HT-29 (cell line): ENCODE measurements around the gene SLC13A3. TPM values are rescaled to one million over a fixed set of nuclear protein-coding genes. Genes with fewer than 3 reads are reported as not detected.

ENCODE experiments used
- DNase-seq: peaks from one replicate; pipeline ENCODE4 v3.0.0-alpha.2; 2015; ENCODE audit warnings: low spot score
- total RNA-seq: library from RNA; depleted of rRNA; stranded (reverse); fragments of >200 nt; shearing (Covaris generic); gene quantifications from 2 replicates; pipeline ENCODE4 v1.2.3, GENCODE V29; 2014

Gene SLC13A3
- total RNA-seq, 1 experiment from 2014 or later = not detected

DNA sequence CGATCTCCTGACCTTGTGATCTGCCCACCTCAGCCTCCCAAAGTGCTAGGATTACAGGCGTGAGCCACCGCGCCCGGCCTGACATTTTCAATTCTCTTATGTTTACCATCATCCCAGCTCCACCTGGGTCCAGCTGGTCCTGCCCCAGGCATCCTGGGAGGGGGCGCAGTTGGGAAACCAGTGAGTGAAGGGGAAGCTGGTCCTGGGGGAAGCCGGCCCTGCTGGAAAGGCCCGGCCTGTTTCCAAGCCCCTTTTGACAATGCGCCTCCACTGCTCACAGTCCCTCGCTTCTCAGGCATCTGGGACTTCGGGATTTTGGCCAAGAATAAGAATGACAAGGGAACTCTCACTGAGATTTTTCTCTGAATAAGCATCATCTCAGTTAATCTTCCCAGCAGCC is 14.2 kb downstream of the SLC13A3 start:
- DNase-seq = no peak

DNA sequence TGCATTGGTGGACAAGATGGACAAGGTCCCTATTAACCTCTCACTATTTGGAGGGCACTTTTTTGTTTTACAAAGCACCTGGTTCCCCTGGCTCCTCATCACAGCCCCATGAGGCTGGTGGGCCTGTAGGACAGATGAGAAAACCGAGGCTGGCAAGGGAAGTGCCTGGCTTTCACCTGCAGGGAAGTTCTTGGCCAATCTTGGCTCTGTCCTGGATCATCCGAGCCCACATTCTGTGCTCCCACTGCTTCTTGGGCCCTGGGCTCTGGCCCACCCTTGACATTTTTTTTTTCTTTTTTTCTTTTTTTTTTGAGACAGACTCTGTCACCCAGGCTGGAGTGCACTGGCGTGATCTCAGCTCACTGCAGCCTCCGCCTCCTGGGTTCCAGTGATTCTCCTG is 14.7 kb downstream of the SLC13A3 start:
- DNase-seq = no peak

DNA sequence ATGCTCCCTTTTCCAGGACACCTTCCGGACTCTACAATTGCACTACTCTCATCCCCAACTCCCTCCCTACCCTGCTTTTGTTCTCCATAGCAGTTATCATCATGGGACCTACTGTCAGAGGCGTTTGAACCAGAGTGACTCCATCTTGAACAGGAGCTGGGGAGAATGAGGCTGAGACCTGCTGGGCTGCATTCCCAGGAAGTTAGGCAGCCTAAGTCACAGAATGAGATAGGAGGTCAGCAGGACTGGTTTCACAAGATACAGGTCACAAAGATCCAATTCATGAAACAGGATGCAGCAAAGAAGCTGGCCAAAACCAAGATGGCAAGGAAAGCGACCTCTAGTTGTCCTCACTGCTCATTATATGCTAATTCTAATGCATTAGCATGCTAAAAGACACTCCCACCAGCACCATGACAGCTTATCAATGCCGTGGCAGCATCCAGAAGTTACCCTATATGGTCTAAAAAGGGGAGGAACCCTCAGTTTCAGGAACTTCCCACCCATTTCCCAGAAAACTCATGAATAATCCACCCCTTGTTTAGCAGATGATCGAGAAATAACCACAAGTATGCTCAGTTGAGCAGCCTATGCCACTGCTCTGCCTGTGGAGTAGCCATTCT is 15.6 kb downstream of the SLC13A3 start:
- DNase-seq = no peak

DNA sequence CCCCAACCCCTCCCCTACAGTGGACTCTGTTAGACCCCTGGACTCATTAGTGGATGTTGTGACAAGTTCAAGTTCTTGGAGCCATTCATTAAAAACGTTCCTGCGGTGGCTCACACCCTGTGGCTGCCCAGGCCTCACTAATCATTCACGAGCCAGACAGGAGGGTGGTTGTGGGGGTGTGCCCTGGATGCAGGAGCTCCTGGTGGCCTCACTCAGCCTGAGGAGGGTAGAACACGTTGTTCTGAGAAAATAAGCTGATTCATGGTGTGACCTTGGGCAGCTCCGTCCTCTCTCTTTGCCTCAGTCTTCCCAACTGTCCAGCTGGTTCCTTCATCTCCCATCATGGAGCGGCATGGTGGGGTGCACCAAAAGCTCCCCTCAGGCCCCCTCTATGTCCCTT is 16.7 kb downstream of the SLC13A3 start:
- no peak for DNase-seq

DNA sequence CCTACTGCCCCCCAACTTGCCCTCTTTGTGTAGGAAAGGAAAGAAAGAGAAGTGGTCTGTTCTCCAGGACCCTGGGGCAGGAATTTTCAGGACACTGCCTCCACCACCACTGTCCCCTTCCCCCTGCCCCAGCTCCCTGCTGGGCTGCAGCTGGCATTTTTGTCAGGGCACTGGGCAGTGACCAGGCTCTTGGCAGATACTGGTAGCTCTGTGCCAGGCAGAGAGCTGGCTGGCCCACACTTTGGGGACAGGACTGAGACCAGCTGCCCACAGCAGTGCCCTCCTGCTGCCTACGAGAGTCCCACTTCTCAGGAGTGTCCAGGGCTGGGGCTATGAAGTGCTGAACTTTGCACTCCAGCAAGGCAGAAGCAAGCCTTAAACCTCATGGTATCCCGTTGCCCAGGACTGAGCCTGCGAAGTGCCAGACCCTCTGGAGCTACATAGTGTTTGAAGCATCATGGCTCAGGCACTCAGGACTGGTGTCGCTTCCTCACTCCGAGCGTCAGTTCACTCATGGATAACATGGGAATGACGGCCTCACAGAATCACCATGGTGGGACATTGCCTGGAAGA is 19.3 kb downstream of the SLC13A3 start:
- no peak for DNase-seq

DNA sequence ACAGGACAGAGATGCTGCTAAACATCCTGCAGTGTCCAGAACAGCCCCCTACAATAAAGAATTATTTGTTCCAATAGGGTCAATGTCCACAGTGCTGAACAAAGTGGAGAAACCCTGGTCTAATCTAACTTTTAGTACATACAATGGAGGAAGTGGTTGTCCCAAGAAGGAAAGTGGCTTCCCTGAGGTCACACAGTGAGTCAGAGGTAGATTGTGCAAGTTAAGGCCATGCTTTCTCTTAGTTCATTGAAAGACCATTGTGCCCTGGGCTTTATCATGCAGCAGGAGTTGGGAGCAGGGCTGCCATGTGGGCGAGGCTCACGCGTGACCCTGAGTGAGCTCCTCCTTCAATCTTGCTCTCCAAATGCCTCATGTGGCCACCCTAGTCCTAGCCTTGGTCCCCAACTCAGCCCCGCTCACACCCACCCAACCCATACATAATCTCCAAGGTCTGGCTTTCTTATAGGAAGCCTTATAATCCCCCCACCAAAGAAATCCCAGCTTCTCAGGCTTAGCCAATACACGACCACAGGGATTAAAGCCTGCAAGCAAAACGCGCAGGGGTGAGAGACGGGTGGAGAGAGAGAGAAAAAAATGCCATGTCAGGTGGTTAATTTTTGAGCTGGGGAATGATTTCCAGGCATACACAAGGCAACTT is 19.9 kb downstream of the SLC13A3 start:
- DNase-seq = peak; percentile 20

DNA sequence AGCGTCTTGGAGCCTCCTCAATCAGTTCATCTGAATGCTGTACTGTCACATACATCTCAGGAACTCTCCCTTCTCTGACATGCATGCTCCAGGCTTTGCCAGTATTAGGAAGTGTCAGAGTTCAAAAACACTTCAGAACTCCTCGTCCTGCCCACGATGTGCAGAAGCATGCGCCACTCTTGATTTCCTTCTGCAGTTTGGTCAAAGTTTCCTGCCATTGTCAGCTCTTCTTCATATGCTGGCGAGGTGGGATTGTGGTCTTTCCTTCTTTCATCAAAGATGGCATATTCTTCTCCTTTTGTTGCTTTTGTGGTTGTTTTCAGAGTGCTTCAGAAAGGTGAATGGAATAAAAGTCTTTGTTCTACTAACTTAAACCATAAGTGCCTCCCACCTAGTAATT is 21.0 kb downstream of the SLC13A3 start:
- no peak for DNase-seq

DNA sequence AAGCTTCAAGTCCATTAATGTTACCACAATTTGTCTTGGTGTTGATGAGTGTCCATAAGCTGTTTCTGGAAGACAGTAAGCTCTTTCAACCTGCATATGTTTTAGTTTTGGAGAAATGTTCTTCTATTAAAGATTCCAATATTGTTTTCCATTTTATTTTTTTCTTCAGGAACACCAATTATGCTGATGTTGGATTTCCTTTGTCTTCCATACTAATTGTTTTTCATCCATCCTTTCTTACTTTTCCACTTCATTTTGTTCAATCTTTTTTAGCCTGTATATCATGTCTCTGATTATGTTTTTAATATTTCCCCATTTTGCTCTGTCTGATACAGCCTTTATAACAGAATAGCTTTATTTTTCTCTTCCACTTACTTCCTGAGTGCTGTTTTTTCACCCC is 21.9 kb downstream of the SLC13A3 start:
- no peak for DNase-seq

DNA sequence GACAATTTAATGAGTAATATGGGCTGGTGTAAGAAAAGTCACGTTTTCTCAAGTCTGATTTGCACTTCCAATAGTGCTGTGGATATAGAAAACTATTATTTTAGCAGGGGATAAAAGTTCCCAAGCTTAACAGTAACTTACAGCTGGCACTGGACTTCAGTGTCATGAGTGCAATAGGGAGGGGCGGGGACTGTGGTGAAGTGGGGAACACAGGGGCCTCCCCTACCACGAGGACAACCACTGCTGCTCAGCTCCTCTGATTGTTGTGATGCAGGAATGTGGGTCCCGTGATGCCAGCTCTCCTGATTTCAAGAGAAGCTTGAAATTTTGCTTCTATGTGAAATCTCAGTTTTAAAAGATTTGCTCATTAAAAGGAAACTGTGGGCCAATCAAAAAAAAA is 24.0 kb downstream of the SLC13A3 start:
- no peak for DNase-seq

DNA sequence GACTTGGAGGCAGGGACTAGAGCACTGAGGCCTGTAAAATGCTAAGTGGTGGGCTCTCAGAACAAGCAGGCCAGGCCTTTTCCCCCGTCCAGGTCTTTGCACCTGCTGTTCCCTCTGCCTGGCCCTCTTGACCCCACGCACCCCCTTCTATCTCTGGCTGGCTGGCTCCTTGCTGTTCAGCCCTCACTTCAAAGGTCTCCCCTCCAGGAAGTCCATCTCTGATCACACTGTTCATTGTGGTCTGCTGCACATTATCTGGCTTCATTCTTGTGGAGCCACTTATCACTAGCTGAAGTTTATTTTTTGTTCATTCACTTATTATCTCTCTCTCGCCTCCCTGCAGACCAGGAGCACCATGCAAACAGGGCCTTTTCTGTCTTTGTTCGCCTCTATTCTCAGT is 24.5 kb downstream of the SLC13A3 start:
- DNase-seq = no peak

DNA sequence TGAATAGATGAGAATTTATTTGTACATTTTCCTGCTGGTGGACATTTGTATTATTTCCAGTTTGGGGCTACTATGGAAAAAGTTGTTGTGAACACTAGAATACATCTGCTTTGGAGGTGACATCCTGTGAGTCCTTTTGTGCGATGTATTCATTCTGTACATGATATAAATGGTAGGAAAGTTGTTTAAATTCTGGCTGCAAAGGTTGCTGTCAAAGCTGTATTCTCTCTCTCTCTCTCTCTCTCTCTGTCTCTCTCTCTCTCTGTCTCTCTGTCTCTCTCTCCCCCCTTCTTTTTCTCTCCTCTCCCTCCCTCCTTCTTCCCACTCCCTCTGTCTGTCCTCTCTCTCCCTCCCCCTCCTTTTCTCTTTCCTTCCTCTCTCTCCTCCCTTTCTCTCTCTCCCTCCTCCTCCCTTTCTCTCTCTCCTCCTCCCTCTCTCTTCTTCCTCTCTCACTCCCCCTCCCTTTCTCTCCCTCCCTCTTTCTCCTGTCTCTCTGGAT is 25.3 kb downstream of the SLC13A3 start:
- DNase-seq = no peak

DNA sequence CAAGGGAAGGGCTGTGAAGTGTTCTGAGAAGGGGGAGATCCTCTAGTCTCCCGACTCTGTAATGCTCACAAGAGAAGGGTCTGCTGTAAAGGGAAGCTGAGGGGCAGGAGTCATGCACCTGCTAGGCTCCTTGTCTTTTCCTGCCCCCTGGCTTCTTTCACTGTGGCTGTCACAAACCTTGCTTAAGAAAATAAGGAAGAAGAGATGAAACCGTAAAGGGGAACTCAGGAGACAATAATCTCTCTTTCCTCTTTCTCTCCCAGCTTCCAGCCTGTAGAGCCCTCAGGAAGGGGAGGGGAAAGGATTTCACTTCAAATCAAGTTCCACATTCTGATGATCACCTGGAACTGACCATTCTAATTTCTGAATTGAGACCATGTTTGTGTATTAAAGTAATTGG is 26.3 kb downstream of the SLC13A3 start:
- DNase-seq = no peak

DNA sequence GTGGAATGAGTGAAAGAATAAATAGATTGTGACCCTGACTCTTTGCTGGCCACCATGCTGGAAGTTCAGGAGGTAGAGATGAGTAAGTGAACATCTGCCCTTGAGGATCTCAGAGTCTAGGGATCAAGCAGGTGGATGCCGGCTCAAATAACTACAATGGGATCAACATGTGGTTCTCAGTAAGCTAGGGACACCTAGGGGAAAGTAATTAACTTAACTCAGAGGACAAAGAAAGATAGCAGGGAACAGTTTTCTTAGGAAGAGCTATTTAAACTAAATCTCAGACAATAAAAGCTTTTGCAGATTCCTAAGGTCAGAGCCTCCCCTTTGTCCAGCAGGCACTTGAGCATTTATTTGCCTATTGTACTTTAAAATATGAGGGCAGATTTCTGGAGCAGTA is 29.1 kb downstream of the SLC13A3 start:
- no peak for DNase-seq

DNA sequence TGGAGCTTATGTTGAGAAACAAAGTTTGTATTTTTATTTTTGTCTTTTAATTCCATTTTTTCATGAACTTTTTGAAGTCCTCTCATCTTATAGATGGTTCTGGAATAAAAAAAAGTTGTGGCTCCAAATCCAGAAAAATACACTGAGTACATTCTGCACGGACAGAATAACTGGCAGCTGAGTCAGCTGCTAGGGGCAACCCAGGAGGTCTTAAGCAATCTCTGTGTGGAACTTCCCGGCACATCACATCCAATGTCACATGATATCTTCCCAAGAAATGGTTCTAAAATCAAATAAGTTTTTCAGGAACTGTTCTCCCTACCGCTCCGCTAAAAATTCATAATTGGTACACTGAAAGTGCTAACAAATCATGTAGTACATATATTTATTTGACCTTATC is 29.8 kb downstream of the SLC13A3 start:
- DNase-seq = no peak

DNA sequence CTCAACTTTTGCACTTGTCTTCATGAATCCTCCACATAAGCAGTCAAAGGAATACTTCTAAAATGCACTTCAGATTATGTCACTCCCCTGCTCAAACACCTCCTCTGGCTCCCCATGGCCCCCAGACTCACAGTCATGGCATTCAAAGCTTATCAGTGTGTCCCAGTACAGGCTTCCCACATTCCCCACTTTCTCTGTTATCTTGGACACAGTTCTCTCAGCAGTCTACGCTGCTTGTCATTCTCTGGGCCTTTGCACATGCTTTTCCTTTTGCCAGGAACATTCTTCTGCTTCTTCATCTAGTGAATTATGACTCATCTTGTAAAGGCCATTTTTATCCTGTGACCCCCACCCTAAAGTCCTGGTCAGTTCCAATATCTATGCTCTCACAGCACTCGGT is 31.8 kb downstream of the SLC13A3 start:
- DNase-seq = no peak

DNA sequence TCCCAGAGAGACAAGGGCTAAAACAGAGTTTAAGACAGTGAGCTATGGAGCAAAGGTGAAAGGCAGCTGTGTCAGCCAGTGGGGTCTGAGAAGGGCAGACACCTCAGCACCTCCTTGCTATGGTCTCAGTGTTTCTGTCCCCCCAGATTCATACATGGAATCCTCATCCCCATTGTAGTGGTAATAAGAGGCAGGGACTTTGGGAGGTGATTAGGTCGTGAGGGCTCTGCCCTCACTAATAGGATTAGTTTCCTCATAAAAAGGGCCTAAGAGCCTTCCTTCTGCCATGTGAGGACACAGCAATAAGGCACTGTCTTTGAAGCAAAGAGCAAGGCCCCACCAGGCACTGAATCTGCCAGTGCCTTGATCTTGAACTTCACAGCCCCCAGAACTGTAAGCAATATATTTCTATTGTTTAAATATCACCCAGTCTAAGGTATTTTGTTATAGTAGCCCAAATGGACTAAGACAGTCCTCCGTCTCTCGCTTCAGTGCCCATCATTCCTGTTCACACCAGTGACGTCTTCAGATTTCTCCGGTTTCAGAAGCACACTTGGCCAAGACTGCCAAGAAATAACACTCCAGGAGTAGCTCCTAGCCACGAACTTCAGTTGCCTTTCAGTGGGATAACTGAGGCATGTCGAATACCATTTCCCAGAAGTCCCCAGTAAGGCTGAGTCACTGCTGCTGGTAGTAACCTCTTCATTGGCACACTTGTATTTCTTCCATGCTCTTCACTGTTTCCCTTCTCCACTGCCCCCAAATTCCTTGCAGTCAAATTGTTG is 32.8 kb downstream of the SLC13A3 start:
- DNase-seq = no peak

DNA sequence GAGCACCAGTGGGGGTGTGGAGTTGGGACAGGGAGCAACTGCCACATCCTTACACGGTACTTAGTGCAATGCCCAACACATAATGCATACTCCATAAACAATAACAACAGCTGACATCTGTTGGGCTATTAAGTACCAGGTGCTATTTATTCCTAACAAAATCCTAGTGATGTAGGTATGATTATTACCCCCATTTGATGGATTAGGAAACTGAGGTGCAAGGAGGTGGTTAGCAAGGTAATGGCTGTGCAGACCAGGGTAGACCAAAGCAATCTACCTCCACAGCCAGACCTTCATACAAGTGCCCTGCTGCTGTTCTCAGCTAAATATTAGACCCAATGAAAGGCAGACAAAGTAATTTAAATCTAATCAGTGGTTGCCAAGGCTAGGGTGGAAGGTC is 36.8 kb downstream of the SLC13A3 start:
- no peak for DNase-seq

DNA sequence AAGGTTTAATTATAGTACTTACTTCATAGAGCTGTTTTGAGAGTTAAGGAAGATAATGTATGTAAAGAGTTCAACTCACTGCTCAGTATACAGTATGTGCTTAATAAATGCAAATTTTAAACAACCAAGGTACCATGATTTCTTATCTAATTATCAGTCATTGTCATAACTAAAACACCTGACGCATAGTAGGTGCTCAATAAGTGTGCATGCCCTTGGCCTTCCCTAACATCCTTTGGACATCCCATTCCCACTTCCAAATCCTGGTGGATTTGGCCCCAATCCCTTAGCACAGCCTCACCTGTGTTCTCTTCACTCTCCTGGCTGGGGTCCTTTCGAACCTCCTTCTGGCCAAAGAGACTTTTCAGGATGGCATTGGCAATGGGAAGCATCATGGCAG is 41.1 kb downstream of the SLC13A3 start:
- no peak for DNase-seq

DNA sequence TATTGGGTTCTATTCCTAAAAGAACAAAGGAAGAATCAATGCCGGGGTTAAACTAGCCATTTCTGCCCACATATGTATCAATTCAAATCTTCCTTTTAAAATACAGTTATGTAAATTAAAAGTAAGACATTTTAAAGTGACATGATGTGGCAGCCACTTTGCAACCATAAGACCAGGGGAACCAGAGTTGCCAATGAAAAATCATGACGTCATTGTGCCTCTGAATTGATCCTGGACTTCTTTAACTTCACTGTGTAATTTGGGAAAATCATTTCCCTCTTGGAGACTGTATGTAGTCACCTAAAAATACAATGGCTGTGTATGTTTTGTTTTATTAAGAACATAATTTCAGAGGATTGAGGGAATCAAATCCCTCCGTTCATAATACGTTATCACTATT is 42.2 kb downstream of the SLC13A3 start:
- DNase-seq = no peak

DNA sequence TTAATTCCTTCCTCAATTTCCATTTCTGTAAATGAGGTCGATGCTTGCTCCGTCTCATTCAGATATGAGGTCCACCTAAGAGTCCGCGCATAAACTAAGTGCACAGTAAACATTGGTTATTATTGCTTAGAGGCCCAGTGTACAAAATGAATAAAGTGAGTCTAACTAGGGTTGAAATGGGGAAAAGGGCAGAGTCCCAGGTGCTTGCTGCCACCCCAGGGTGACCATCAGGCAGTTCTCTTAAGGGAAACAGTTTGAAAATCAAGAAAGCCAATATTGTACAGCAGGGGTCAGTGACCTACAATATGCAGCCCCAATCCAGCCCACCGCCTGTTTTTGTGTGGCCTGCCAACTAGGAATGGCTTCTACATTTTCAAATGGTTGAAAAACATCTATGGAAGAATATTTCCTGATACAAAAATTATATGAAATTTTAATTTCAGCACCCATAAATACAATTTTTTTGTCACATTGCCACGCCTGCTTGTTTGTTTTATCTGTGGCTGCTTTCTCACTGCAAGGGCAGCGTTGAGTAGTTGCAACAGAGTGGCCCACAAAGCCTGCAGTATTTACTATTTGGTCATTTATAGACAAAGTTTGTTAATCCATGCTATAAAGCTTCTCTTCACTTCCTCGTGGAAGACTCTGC is 43.3 kb downstream of the SLC13A3 start:
- DNase-seq = no peak

DNA sequence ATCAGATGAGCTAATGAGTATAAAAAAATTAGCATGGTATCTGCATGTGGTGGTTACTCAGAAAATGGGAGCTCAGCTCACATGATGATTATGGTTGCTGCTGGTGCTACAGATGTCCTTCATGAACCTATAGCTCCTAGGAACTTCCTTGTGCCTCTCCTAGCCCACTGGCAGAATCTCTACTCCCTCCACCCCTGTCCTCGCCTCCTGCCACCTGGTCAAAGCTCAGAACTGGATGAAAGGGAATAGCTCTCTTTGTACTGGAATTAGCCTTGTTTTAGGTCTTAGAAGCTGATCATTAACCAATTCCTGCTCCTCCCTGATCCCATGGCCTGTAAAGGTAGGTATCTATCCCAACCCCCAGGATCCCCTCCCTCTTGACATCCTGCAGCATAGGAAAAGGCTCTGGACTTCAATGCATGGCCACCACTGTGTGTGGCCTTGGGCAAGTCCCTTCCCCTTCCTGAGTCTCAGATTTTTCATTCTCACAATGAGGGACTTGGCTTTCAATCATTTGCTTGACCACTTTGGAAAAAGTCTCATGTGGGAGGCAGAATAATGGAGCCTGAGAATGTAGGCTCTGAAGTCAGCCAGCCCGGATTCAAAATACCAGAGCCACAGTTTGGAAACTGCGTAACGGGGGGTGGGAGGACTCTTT is 43.9 kb downstream of the SLC13A3 start:
- no peak for DNase-seq
